Activated B cell treated with CpG ODN at 0.5 μM for 24 hours (primary cell): ENCODE data around the gene PDE10A. TPM values are rescaled to one million over a fixed set of nuclear protein-coding genes. Genes with fewer than 3 reads are reported as not detected.

Experiments
- ATAC-seq: fragments of 200-7000 bp; cut with Tn5 transposase; one replicate; pipeline ENCODE4 v1.10.0; 2021; ENCODE audit warnings: low read depth, mild to moderate bottlenecking, moderate library complexity
- CTCF ChIA-PET: fragments of 350-600 bp; sonication (Branson Sonifier 250); formaldehyde crosslinking; loops from one replicate; lab custom pipeline; 2021; ENCODE audit warnings: antibody characterized with exemption; lab: Charles Lee
- POLR2A ChIA-PET: fragments of 350-600 bp; sonication (Branson Sonifier 250); formaldehyde crosslinking; loops from one replicate; lab custom pipeline; 2021; ENCODE audit warnings: antibody characterized with exemption; lab: Charles Lee
- DNase-seq: peaks from one replicate; pipeline ENCODE4 v3.0.0; 2022
- H3K27ac Mint-ChIP-seq: one replicate; pipeline ENCODE4 v1.8.0; 2020; ENCODE audit warnings: mixed read lengths
- H3K27me3 Mint-ChIP-seq: one replicate; pipeline ENCODE4 v1.8.0; 2021; ENCODE audit warnings: mixed read lengths
- H3K36me3 Mint-ChIP-seq: one replicate; pipeline ENCODE4 v1.8.0; 2021; ENCODE audit warnings: low read depth, mixed read lengths
- H3K4me1 Mint-ChIP-seq: one replicate; pipeline ENCODE4 v1.8.0; 2021; ENCODE audit warnings: mixed read lengths
- H3K4me3 Mint-ChIP-seq: one replicate; pipeline ENCODE4 v1.8.0; 2020; ENCODE audit warnings: mild to moderate bottlenecking, mixed read lengths
- H3K9me3 Mint-ChIP-seq: one replicate; pipeline ENCODE4 v1.8.0; 2020; ENCODE audit warnings: mixed read lengths
- intact Hi-C: fragments of 100-400 bp; cut with micrococcal nuclease; formaldehyde crosslinking; loops from one replicate; pipeline ENCODE4 v1.15.1; 2024
- total RNA-seq: library from RNA; stranded (reverse); gene quantifications from 2 replicates; pipeline ENCODE4 v1.2.3, GENCODE V29; 2022
- TF ChIP-seq, protein P1 (sequence below): fragments of 200-600 bp; IDR thresholded peaks from one replicate; pipeline ENCODE4 v1.8.0; 2022; ENCODE audit warnings: antibody characterized with exemption, mild to moderate bottlenecking

Gene PDE10A
- total RNA-seq, 1 donor from 2014 or later = not detected

DNA sequence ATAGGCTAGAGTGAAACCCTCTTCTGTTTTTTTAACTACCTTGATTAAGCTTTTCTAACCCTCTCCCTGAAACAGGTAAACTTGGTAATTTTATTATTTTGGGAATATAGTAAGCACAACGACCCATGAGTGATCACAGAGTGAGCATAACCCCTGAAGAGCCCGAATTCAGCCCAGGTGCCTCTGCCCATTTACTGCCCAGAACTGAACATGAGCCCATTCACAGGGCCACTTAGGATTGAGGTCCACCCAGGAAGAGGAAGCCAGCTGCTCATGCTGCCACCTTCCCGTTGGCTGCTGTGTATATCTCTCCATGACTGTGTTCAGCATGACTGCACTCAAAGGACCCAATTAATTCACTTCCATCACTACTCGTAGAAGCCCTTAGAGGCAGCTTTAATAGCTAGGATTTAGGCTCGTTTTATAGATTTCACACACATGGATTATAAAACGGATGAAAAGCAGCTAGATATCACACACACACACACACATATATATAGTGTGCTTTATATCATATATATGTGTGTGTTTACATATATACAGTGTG lies 8.3 kb upstream of the PDE10A start:
- peaks cover 4% of the 10 kb centered on the region for H3K27me3 Mint-ChIP-seq
- DNase-seq = no peak
- ATAC-seq = no peak
- no peak overlapping the region for H3K4me3 Mint-ChIP-seq
- no peaks in the 10 kb centered on the region for H3K4me1 Mint-ChIP-seq
- CTCF ChIA-PET = no interaction called here
- TF ChIP-seq, protein P1, sequence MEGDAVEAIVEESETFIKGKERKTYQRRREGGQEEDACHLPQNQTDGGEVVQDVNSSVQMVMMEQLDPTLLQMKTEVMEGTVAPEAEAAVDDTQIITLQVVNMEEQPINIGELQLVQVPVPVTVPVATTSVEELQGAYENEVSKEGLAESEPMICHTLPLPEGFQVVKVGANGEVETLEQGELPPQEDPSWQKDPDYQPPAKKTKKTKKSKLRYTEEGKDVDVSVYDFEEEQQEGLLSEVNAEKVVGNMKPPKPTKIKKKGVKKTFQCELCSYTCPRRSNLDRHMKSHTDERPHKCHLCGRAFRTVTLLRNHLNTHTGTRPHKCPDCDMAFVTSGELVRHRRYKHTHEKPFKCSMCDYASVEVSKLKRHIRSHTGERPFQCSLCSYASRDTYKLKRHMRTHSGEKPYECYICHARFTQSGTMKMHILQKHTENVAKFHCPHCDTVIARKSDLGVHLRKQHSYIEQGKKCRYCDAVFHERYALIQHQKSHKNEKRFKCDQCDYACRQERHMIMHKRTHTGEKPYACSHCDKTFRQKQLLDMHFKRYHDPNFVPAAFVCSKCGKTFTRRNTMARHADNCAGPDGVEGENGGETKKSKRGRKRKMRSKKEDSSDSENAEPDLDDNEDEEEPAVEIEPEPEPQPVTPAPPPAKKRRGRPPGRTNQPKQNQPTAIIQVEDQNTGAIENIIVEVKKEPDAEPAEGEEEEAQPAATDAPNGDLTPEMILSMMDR = no peak
- POLR2A ChIA-PET = no interaction called here
- intact Hi-C loops = no loop called here
- H3K9me3 Mint-ChIP-seq = no peaks in the 10 kb centered on the region
- no peak overlapping the region for H3K27ac Mint-ChIP-seq
- no peaks in the 10 kb centered on the region for H3K36me3 Mint-ChIP-seq

DNA sequence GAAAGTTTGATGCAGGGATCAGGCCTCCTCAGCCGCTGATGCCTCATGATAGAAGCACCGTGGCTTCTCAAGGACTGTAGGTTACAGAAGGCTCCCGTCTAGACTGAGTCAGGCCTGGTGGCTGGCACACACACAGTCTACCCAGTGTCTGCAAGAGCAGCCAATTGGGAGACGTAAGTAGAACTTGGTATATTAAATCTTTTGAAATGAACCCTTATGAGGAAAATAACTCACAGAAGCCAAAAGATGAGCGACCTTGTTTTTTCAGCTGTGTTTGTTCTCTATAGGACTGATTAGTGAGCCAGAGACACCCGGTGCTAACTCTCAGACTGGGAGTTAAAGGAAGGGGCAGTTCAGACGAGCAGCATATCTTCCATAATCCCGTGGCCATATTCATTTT lies 5.9 kb upstream of the PDE10A start:
- POLR2A ChIA-PET = no interaction called here
- no peaks in the 10 kb centered on the region for H3K9me3 Mint-ChIP-seq
- intact Hi-C loops = no loop called here
- ATAC-seq (no peak), DNase-seq (no peak)
- no peak overlapping the region for H3K4me3 Mint-ChIP-seq
- no peak overlapping the region for H3K27ac Mint-ChIP-seq
- no peaks in the 10 kb centered on the region for H3K4me1 Mint-ChIP-seq
- CTCF ChIA-PET = no interaction called here
- H3K36me3 Mint-ChIP-seq = no peaks in the 10 kb centered on the region
- peaks cover 20% of the 10 kb centered on the region for H3K27me3 Mint-ChIP-seq
- TF ChIP-seq, protein P1 = no peak

DNA sequence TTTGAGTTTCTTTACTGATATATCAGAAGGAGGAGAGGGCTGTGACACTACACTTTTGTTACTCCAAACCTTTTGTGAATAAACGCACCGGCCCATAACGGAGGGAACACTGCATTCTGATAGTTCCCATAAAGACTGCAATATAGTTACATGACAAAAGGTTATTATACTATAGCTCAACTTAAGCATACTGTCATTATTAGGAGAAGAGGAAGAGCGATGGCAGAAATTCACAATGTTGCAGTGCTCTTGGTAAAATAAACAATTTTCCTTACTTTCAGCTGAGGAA lies 2.3 kb upstream of the PDE10A start:
- no peaks in the 10 kb centered on the region for H3K36me3 Mint-ChIP-seq
- CTCF ChIA-PET = no interaction called here
- POLR2A ChIA-PET = no interaction called here
- intact Hi-C loops = no loop called here
- TF ChIP-seq, protein P1 = no peak
- ATAC-seq (no peak), DNase-seq (no peak)
- peaks cover 26% of the 10 kb centered on the region for H3K27me3 Mint-ChIP-seq
- H3K9me3 Mint-ChIP-seq = no peaks in the 10 kb centered on the region
- H3K4me1 Mint-ChIP-seq = peaks cover 2% of the 10 kb centered on the region
- H3K27ac Mint-ChIP-seq = no peak overlapping the region
- H3K4me3 Mint-ChIP-seq = no peak overlapping the region

DNA sequence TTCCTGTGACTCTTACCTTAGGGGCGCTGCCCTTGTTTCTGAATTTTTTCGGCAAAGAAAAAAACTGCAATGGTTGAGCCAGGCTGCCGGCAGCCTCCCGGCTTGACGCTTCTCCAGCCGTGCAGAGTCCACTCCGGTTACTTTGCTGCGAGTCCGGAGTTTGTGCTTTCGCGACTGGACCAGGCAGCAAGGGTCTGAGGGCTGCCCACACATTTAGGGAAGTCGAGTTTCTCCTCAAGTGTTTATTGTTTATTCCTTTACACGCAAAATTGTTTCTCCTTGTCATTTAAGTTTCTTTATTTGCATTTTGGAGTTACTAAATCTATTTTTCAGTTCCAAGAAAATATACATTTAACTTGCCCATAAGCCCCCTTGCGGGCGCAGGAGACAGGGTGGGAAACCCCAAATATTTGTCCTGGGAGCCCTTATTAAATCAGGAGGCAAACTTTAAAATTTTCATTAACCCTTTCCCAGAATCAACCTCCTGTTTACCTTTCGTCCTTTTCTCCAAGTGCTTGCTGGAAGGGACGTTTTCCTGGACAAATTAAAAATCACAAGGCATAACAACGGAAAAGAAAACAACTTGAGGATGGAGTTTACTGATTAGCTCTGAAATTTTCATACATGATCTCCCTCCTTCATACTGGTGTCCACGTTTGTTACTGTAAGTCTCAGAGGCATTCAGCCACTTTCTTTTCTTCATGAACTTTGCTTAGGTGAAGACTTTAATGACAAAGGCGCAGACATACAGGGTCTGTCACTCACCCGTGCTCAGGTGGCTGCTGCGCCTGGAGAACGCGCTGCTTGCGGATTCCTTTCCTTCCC lies 1.7 kb upstream of the PDE10A start:
- Mint-ChIP-seq H3K27me3 (peaks cover 28% of the 10 kb centered on the region), H3K9me3 (no peaks in the 10 kb centered on the region), H3K4me3 (no peak overlapping the region), H3K36me3 (no peaks in the 10 kb centered on the region), H3K27ac (no peak overlapping the region), H3K4me1 (peaks cover 2% of the 10 kb centered on the region)
- ATAC-seq (no peak), DNase-seq (no peak)
- intact Hi-C loops = no loop called here
- ChIA-PET CTCF (no interaction called here), POLR2A (no interaction called here)
- TF ChIP-seq, protein P1 = no peak

DNA sequence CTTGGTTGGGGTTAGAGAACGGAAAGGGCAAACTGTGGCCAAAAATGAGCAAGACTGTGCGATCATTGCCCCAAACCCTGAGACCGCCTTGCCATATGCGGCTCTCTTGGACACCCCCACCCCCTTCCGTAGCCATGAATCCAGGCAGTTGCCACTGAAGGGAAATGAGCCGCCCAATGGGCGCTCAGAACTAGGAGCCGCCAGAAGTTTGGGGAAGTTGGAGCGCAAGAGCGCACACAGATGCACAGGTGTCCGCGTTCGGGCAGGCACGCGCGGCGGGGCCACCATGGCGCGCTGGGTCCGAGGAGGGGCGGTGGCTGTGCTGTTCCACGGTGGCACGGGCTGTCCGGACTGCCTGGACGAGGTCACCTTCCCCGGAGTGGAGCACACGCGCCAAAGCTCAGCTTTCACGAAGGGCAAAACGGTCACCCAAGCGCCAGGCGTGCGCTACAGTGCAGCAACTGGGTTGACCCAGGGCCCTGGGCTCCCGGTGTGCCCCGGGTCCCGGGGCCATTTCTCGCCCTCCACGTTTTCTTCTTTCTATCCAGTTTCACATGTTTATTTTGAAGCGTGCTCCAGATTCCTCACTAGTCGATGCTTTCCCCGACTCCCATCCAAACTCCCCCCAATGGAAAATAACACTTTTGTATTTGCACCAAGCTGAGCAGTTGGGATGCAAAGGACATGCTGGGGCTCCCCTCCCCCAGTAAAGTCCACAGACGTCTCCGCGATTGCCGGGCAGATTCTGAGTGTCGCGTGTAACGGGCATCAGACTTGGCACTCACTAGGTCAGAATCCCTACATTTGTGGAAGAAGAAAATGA lies 906 bp upstream of the PDE10A start:
- Mint-ChIP-seq H3K27ac (no peak overlapping the region), H3K4me3 (no peak overlapping the region), H3K36me3 (no peaks in the 10 kb centered on the region), H3K27me3 (peaks cover 35% of the 10 kb centered on the region), H3K4me1 (peaks cover 2% of the 10 kb centered on the region), H3K9me3 (no peaks in the 10 kb centered on the region)
- no peak for DNase-seq
- no peak for ATAC-seq
- ChIA-PET POLR2A (no interaction called here), CTCF (no interaction called here)
- intact Hi-C loops = no loop called here
- TF ChIP-seq, protein P1 = no peak
